GM19351 (cell line): Measurements from ENCODE around the gene SET.
"Not testable (repeated sequence)": the region's sequence is repeated elsewhere in the genome, so short reads cannot be mapped to it uniquely, and the experiment has no call there.

Experiments
- ATAC-seq: cut with Tn5 transposase; IDR thresholded peaks from one replicate; pipeline ENCODE4 v1.9.1; 2021; ENCODE audit warnings: mild to moderate bottlenecking, moderate library complexity; ENCODE audit not compliant: unreplicated experiment

SET gene

GRCh38 chr9:128688501-128689292, at the start of gene SET:
SET (plus strand) TSS chr9:128689222; CDS start chr9:128689583, 361 bp downstream.
- ATAC-seq = peak; percentile 63

GRCh38 chr9:128640603-128641002, 48.4 kb upstream of the SET start:
- no peak for ATAC-seq

DNA sequence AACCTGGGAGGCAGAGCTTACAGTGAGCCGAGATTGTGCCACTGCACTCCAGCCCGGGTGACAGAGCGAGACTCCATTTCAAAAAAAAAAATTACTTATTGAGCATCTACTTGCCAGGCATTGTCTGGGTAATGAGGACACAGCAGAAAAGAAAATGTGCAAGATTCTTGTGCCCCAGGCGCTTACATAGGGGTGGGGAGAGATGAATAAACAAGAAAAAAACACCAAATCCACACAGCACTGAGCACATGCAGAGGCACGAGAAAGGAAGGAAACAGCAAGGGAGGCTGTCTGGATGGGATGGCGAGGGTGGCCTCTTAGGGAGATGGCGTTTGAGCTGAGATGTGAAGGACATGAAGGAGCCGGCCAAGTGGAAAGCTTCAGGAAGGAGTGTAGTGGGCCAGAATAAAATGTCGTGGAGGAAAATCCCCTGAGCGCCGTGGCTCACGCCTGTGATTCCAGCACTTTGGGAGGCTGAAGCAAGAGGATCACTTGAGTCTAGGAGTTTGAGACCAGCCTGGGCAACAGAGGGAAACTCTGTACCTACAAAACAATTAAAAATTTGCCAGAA, 46.3 kb upstream of the SET start:
- ATAC-seq = no peak

- ATAC-seq = peak; percentile 76
Measured at GRCh38 chr9:128643519-128644300, 45.3 kb upstream of the SET start.

GRCh38 chr9:128648206-128648605, 40.8 kb upstream of the SET start:
- not testable (repeated sequence) for ATAC-seq

- no peak for ATAC-seq
Measured at GRCh38 chr9:128651798-128652197, 37.2 kb upstream of the SET start.

DNA sequence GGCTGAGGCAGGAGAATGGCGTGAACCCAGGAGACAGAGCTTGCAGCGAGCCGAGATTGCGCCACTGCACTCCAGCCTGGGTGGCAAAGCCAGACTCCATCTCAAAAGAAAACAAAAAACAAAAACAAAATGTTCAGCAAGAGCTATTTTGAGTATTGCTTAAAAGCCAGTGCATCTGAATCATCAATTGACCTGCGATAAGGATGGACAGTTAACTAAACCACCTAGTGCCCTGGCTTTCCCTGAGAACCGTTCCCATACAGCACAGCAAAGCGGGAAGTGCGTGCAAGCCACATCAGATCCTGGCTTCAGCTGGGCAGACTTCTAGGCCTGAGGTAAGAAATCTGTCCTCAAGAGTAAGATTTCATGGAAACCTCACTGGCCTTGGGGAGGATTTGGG, 35.1 kb upstream of the SET start:
- no peak for ATAC-seq

DNA sequence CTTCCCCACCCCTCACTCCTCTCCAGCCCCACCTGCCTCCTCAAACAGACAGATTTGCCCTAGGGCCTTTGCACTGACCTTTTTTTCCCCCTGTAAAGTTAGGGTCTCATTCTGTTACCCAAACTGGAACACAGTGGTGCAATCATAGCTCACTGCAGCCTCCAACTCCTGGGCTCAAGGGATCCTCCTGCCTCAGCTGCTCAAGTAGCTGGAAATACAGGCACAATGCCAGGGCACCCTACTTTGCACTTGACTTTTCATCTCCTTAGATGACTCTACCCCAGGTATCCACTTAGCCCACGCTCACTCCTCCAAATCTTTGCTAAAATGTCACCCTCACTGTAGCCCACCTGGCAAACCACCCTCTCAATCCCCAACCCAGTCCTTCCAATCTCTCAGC, 34.5 kb upstream of the SET start:
- no peak for ATAC-seq

DNA sequence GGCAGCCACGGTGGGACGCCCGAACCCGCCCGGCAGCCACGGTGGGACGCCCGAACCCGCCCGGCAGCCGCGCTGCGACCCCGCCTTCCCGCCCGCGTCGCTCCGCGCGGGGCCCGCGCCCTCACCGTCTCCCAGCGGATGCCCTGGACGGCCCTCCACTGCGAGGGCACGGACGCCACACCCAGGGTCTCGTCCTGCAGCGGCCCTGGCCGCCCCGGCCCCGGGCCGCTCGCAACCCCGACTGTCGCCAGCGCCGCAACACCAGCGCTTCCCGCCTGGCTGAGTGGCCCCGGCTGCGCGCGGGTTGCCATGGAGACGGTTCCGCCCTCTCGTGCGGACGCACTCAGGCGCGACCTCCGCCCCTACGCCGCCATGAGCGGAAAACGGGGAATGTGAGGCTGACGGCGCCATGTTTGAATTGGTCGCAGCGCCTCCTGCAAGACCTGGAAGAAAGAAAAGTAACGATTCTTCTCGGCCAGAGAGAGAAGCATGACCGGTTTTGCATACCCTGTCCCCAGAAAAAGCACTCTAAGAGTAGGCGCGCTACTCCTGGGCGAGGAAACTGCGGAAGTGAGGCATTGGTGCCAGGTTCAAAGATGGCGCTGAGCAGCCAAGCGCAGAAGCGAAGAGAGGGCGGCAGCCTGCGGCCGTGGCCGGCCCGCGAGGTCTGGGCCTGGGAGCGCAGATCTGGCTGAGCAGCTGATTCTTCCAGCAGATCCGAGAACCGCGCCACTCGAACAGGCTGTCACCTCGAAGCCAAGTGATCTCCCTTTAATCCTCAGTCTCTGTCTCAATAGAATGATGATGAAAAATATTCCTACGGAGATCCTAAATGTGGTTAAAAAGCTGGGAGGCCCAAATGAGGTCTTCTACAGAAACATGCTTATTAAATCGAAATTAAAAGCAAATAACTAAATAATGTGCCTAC, 32.3 kb upstream of the SET start, which contains the start of gene DYNC2I2:
TSS of gene DYNC2I2 (minus strand) at position 432 of the 928 bp plus-strand sequence. CDS start at position 311, 121 bp downstream.
- peak; percentile 59 for ATAC-seq

DNA sequence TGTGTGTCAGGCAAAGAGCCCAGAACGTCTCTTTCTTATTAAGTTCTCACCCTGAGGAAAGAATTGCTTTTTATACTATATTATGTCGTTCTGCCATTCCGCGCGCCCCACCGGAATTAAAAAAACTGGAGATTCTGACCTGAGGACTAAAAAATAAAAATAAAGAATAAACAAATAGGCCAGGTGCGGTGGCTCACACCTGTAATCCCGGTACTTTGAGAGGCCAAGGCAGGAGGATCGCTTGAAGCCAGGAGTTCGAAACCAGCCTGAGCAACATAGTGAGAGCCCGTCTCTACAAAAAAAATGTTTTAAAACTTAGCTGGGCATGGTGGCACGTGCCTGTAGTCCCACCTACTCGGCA, 31.7 kb upstream of the SET start:
- no peak for ATAC-seq

DNA sequence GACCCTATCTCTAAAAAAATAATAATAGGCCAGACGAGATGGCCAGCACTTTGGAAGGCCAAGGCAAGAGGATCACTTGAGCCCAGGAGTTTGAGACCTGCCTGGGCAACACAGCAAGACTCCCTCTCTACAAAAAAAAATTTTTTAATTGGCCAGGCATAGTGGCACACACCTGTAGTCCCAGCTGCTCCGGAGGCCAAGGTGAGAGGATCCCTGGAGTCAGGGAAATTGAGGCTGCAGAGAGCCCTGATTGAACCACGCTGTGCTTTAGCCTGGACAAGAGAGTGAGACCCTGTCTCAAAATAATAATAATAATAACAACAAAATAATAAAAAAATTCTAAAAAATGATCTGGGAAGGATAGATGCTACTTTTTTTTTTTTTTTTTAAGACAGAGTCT, 31.2 kb upstream of the SET start:
- ATAC-seq = no peak

DNA sequence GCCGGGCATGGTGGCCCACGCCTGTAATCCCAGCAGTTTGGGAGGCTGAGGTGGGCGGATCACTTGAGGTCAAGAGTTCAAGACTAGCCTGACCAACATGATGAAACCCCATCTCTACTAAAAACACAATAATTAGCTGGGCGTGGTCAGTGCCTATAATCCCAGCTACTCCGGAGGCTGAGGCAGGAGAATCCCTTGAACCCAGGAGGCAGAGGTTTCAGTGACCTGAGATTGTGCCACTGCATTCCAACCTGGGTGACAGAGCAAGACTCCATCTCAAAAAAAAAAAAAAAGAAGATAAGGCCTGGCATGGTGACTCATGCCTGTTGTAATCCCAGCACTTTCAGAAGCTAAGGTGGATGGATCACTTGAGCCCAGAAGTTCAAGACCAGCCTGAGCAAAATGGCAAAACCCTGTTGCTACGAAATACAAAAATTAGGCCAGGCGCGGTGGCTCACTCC, 22.5 kb upstream of the SET start:
- ATAC-seq = not testable (repeated sequence)

DNA sequence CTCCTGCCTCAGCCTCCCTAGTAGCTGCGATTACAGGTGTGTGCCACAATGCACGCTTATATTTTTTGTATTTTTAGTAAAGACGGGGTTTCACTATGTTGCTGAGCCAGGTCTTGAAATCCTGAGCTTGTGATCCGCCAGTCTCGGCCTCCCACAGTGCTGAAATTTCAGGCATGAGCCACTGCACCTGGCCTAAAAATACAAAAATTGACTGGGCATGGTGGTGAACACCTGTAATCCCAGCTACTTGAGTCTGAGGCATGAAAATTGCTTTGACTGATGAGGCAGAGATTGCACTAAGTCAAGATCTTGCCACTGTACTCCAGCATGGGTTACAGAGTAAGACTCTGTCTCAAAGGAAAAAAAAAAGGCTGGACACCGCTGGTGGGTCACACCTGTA, 19.2 kb upstream of the SET start:
- no peak for ATAC-seq

DNA sequence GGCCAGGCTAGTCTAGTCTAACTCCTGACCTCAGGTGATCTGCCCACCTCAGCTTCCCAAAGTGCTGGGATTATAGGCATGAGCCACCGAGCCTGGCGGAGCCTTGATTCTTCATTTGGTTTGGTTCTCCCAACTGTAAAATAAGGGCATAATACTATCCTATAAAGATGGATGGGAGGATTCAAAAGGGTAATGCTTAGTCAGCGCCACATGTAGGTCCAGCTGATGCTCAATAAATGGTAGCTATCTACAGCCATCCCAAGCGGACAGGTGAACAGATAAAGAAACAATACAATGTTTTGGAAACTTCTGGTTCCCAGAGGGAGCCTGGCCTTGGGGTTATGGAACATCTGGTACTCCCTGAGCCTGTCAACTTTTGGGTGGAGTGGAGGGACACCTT, 13.6 kb upstream of the SET start:
- no peak for ATAC-seq

- no peak for ATAC-seq
Measured at GRCh38 chr9:128677794-128678193, 11.2 kb upstream of the SET start.

DNA sequence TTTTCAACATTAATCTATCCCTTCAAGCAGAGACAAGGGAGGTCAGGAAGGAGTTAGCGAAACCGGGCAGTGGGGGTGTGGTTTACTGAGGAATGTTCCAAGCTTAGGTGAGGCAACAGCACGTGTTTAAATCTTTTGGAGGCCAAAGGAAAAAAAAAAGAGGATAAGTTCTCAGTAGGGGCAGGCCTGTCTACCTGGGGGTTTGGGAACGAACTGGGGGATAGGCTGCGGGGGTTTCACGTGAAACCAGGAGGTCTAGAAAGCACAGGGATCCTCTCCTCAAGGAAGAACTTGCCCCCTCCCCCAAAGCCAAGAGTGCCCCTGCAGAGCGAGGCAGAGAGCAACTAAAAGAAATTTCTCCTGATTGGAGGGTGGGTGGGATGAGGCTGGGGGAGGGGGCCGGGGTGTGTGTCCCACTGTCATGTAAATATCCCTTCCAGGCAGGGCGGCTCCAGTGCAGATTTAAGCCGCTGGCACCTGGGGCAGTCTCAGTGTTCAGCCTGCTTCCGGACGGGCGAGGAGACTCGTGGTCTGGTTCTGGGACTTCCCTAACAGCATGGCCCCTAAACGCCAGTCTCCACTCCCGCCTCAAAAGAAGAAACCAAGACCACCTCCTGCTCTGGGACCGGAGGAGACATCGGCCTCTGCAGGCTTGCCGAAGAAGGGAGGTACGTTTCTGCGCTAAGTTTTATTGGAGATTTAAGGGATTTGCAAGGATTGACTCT, 5.5 kb upstream of the SET start:
- no peak for ATAC-seq

DNA sequence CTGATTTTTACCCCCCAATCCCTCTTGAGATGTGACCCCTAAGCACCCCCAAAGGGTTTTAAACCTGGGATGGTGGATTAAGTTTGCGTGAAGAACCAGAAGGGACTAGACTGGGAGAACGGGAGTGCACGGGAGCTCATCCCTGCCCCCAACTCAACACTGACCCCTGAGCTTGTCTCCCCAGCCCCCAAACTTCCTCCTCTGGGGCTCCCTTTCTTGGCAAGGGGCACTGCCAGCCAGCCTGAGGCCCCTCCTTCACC, 5.0 kb upstream of the SET start:
- no peak for ATAC-seq

GRCh38 chr9:128684325-128685199, 4.5 kb upstream of the SET start:
- peak; percentile 41 for ATAC-seq
